ENCODE measurements around the gene SPECC1L. TPM values are rescaled to one million over a fixed set of nuclear protein-coding genes. Genes with fewer than 3 reads are reported as not detected.

Gene SPECC1L
- total RNA-seq, 1 experiment from 2014 or later, result 40.8 TPM

GRCh38 chr22:24358105-24358836, 87.6 kb downstream of the SPECC1L start (continued):
- TF ChIP-seq ZBTB33 (IDR thresholded peaks at IDR 0.05; ENCODE audit: extremely low read depth, insufficient replicate concordance, low read length) (no peak), ZFX (IDR thresholded peaks at IDR 0.05) (no peak), FOSL1 (IDR thresholded peaks at IDR 0.05; ENCODE audit: low read depth) (no peak), POLR2A (IDR thresholded peaks at IDR 0.05; ENCODE audit: borderline replicate concordance, extremely low read depth, insufficient read depth, insufficient read length) (no peak)

GRCh38 chr22:24359452-24360120, 89.0 kb downstream of the SPECC1L start:
- Histone ChIP-seq H3K4me2 (ENCODE audit: low read length) (no peak overlapping the region), H3K9me2 (ENCODE audit: insufficient read depth) (no peaks in the 10 kb centered on the region), H3K4me1 (ENCODE audit: control insufficient read depth in 1 of 2, insufficient read depth in 2 of 2, low read length in 2 of 2) (0 out of 4 replicates have a peak, but pooled peaks cover 0 to 4% of the 10 kb centered on the region in 2 experiments), H4K20me1 (ENCODE audit: insufficient read depth) (no peaks in the 10 kb centered on the region), H3K9me3 (ENCODE audit: control insufficient read depth in 1 of 2, insufficient read depth in 1 of 2, low read depth in 1 of 2, low read length in 2 of 2) (no peaks in the 10 kb centered on the region), H3K4me3 (replicated peaks in 1 of 2; ENCODE audit: low read depth in 1 of 2, low read length in 2 of 2) (no peak overlapping the region), H2AFZ (ENCODE audit: low read depth, low read length, poor library complexity, severe bottlenecking) (no peak overlapping the region), H3K27ac (ENCODE audit: low read depth, low read length) (no peak overlapping the region), H3K9ac (ENCODE audit: low read length) (no peak overlapping the region), H3K36me3 (ENCODE audit: control insufficient read depth in 1 of 2, insufficient read depth in 2 of 2, low read length in 2 of 2) (peaks cover 21 to 22% of the 10 kb centered on the region in 2 experiments; a peak in 3 of 4 replicates), H3K79me2 (ENCODE audit: insufficient read depth, low read length) (peaks cover 11% of the 10 kb centered on the region; the same call in 1 of the 2 replicates), H3K27me3 (ENCODE audit: insufficient read depth, low read length) (no peaks in the 10 kb centered on the region)
- BruUV-seq (replicated peaks), result no TSS peak
- POLR2A ChIA-PET, result no interaction called here
- intact Hi-C loops (cut with micrococcal nuclease), result no loop called here
- ATAC-seq (no peak), DNase-seq (ENCODE audit: low read depth, low spot score) (no peak)
- TF ChIP-seq RAD21 (IDR thresholded peaks at IDR 0.05; ENCODE audit: low read depth), result no peak
- no peak for TF ChIP-seq YY1 (IDR thresholded peaks at IDR 0.05; ENCODE audit: extremely low read depth, insufficient replicate concordance, low read depth, low read length)
- TF ChIP-seq ELF1 (IDR thresholded peaks at IDR 0.05; ENCODE audit: borderline replicate concordance, low read depth), result no peak
- TF ChIP-seq ZNF274 (IDR thresholded peaks at IDR 0.05; ENCODE audit: low read depth, low read length), result no peak
- TF ChIP-seq ZFX (IDR thresholded peaks at IDR 0.05), result no peak
- no peak for TF ChIP-seq SP1 (IDR thresholded peaks at IDR 0.05; ENCODE audit: low read depth)
- no peak for TF ChIP-seq POLR2A (IDR thresholded peaks at IDR 0.05; ENCODE audit: borderline replicate concordance, extremely low read depth, insufficient read depth, insufficient read length)
- TF ChIP-seq, protein P1, sequence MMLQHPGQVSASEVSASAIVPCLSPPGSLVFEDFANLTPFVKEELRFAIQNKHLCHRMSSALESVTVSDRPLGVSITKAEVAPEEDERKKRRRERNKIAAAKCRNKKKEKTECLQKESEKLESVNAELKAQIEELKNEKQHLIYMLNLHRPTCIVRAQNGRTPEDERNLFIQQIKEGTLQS (IDR thresholded peaks at IDR 0.05), result no peak
- no peak for TF ChIP-seq SIN3A (IDR thresholded peaks at IDR 0.05; ENCODE audit: low read depth)
- no peak for TF ChIP-seq SRF (IDR thresholded peaks at IDR 0.05; ENCODE audit: low read depth)
- TF ChIP-seq ZBTB33 (IDR thresholded peaks at IDR 0.05; ENCODE audit: extremely low read depth, insufficient replicate concordance, low read length), result no peak
- no peak for TF ChIP-seq JUND (IDR thresholded peaks at IDR 0.05)
- TF ChIP-seq EGR1 (IDR thresholded peaks at IDR 0.05; ENCODE audit: low read depth), result no peak
- no peak for TF ChIP-seq CBX3 (IDR thresholded peaks at IDR 0.05; ENCODE audit: low read depth)
- TF ChIP-seq FOSL1 (IDR thresholded peaks at IDR 0.05; ENCODE audit: low read depth), result no peak
- RAD21 ChIA-PET (ENCODE audit: low non-redundant PET in 1 of 2, low total read pairs in 2 of 2, uncharacterized antibody in 2 of 2, unreplicated experiment in 2 of 2), result no interaction called here
- CTCF ChIA-PET, result no interaction called here
